GM12892 (cell line): Measurements from ENCODE around the gene CAV1.

Source experiments
- POLR2A ChIP-seq: IDR thresholded peaks from 2 replicates; pipeline ENCODE4 v1.6.1; 2011; ENCODE audit warnings: low read depth, low read length, control low read depth
- TAF1 ChIP-seq: IDR thresholded peaks from 2 replicates; pipeline ENCODE4 v1.6.1; 2011; ENCODE audit warnings: low read depth, mild to moderate bottlenecking, control low read depth, low read length, borderline replicate concordance

DNA sequence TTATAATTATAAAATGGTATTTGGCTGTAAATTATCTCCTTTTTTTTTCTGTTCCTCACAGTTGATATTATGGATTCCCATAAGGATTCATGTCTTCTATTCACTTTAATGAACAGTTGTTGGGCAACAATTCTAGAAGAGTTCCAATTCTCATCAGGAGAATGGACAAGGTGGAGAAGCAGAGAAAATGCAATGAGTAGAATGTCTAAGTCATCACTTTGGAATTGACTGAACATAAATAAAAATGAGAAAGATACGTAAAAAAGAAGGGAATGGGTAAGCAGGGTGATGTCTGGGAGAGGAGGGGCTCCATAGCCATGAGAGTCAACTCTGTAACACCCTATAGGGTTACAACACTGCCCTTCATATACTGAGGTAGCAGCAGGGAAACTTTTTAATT, 27.1 kb upstream of the CAV1 start:
- TF ChIP-seq TAF1, result no peak
- TF ChIP-seq POLR2A, result no peak
